C1 segment of cervical spinal cord (tissue), 14 donors: ENCODE data around the gene CIITA.

Experiments used
- DNase-seq, 14 donors: peaks; one replicate each; lab custom pipeline; 2025; lab: John Stamatoyannopoulos, UW

The CIITA gene

GRCh38 chr16:10879681-10880589, 2.9 kb downstream of the CIITA start:
- DNase-seq: no peak

DNA sequence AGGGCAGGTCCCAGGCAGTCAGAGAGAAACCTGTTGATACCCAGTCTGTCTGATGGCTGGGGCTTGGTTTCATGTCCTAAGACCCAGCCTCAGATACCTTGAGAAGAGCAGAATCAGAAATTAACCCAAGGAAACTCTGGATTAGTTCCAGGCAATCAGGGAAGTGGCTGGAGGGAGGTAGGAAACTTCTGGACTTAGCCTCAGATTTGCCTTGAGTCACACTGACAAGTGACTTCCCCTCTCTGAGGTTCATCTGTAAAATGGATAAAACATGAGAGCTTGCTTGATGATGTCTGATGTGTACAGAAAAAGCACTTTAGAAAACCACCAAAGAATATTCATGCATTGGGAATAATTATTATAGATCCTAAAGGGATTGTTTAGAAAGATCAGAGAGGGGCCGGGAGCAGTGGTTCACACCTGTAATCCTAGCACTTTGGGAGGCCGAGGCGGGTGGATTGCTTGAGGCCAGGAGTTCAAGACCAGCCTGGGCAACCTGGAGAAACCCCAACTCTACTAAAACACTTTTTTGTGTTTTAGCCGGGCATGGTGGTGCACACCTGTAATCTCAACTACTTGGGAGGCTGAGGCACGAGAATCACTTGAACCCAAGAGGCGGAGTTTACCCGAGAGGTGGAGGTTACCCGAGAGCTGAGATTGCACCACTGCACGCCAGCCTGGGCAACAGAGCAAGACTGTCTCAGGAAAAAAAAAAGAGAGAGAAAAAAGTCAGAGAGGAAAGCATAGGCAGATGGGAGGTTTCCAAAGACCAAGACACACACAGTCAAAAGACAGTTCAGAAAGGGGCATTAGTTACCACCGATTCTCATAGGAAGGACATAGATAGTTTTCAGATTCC, 3.8 kb downstream of the CIITA start:
- no peak for DNase-seq

- no peak for DNase-seq
Observed at GRCh38 chr16:10881479-10882030, 4.6 kb downstream of the CIITA start.

DNA sequence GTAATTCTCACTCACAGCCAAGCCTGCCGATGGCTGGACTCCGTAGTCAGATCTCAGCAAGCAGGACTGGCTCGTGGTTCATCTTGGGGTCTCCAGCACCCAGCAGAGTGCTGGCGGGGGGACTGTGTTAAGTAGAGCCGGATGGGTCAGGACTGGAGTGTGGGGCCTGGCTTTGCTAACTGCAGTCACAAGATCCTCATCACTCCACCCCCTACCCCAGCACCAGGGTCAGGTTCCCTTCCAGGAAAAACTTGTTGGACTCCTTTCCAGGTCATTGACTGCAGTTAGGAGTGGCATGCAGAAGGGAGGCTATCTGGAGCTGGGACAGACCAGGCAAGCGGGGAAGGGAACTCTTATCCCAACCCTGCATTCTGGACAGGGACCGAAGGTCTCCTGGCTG, 6.0 kb downstream of the CIITA start:
- DNase-seq: no peak

DNA sequence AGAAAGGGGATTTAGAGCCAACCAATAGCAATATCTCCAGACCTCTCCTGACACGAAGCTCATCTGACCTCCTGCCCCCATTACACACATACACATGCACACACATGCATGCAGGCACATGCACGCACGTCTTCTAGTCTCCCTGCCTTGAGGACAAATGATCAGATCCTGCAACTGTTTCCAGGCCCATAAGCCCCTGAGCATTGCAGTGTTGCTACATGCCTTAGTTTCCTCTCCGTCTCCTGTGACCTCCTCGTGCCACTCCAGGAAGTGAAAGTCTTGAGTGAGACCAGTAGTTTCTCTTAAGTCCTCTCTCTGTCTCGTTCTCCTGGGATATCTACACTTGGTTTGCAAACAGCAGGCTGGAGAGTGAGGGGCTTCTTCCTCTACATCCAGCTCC, 8.2 kb downstream of the CIITA start:
- DNase-seq: peak in 5 of 14 donors; percentile 6 to 50 (median 35)

GRCh38 chr16:10888320-10888937, 11.4 kb downstream of the CIITA start:
- DNase-seq: peak in 4 of 14 donors; percentile 13 to 48 (median 16)

DNA sequence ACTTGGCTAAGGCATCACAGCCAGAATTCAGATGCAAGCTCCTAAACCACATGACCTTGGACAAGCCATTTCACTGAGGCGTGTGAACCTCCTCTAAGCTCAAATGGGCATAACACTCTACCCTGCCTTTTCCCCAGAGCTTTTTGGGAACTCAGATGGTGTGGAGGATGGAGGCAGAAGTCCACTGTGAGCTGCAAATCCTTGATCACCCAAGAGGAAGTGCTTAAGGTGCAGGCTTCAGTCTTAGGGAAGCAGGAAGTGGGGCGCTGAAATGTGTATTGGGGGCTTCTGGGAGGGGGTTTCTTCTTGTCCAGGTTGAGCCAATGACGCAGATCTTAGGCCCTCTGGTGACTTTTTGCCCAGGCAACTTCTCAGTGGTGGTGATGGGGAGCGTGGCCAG, 12.9 kb downstream of the CIITA start:
- DNase-seq: no peak

GRCh38 chr16:10892782-10893318, 15.8 kb downstream of the CIITA start:
- DNase-seq: no peak

- DNase-seq: no peak
Observed at GRCh38 chr16:10895053-10895946, 18.3 kb downstream of the CIITA start.

GRCh38 chr16:10896165-10896564, 19.2 kb downstream of the CIITA start:
- no peak for DNase-seq

- no peak for DNase-seq
Observed at GRCh38 chr16:10896723-10897122, 19.7 kb downstream of the CIITA start.

GRCh38 chr16:10897134-10897533, 20.1 kb downstream of the CIITA start:
- peak in 2 of 14 donors; percentile 8 to 12 for DNase-seq

DNA sequence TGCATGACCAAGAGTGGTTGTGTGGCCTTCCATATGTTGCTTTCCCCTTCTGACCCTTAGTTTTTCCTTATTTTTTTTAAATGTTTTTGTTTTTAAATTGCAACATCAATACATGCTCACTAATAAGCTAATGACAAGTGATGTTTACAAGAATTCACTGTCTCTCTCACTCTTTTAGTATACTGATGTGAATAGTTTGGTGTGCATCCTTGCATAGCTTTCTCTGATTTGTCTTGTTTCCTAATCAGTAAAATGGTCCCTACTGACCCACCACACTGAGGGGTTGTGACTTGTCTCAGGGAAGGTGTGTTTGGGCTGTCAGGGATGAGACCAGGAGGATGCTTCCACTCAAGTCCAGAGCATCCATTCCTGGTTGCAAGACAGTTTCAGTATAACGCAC, 26.0 kb downstream of the CIITA start:
- no peak for DNase-seq

DNA sequence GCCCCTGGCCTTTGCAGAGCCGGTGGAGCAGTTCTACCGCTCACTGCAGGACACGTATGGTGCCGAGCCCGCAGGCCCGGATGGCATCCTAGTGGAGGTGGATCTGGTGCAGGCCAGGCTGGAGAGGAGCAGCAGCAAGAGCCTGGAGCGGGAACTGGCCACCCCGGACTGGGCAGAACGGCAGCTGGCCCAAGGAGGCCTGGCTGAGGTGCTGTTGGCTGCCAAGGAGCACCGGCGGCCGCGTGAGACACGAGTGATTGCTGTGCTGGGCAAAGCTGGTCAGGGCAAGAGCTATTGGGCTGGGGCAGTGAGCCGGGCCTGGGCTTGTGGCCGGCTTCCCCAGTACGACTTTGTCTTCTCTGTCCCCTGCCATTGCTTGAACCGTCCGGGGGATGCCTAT, 29.5 kb downstream of the CIITA start:
- no peak for DNase-seq

GRCh38 chr16:10906914-10907756, 30.1 kb downstream of the CIITA start:
- DNase-seq: peak in 6 of 14 donors; percentile 7 to 44 (median 38)

- DNase-seq: no peak
Observed at GRCh38 chr16:10907757-10908045, 30.7 kb downstream of the CIITA start.

GRCh38 chr16:10911267-10911666, 34.3 kb downstream of the CIITA start:
- no peak for DNase-seq

GRCh38 chr16:10916534-10916933, 39.5 kb downstream of the CIITA start:
- DNase-seq: no peak

DNA sequence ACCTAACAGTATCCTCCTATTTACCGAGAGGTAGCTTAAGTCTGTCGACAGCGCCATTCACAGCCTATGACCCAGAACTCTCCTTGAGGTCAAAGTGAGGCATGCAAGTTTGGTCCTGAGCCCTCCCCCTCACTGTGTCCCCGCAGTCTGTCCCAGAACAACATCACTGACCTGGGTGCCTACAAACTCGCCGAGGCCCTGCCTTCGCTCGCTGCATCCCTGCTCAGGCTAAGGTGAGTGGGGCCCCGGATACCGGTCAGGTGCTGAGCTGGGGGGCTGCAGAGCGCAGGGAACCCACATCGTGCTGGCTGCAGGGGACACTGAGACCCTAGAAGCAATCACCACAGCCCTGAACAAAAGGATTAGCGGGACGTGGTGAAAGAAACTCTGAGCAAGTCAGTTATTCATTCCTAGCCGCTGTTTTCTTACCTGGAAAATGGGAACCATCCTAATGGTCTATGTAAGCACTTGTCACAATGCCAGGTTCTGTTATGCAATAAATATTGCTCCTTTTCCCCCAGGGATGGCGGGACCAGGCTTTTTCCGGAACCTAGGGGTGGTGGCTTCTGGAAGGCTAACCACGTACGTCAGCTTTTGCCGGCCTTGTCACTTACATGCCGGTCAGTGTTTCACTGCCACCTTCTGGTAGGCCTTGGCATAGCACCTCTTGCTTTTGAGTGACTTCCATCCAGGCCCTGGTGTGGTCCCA, 41.4 kb downstream of the CIITA start:
- peak; percentile 19 to 83 (median 71) for DNase-seq
